Gastrocnemius medialis (tissue), 4 donors: ENCODE results near the gene GRPEL2.

Experiments
- CTCF ChIP-seq, 5 experiments: fragments of 450-650 bp in 3 of 5; fragments of 200-600 bp in 2 of 5; sonication (generic) in 2 of 5; IDR thresholded peaks in 4 of 5; conservative IDR thresholded peaks in 1 of 5; 1 replicate in 4 of 5; 2 replicates in 1 of 5; pipeline ENCODE4 v1.5.1; 2016 to 2019; ENCODE audit warnings: antibody characterized with exemption in 5 of 5, mild to moderate bottlenecking in 3 of 5, moderate library complexity in 3 of 5
- POLR2A ChIP-seq, 2 donors: fragments of 450-650 bp; IDR thresholded peaks; one replicate each; pipeline ENCODE4 v1.6.1; 2017; ENCODE audit warnings: antibody characterized with exemption in 2 of 2, mild to moderate bottlenecking in 2 of 2, moderate library complexity in 2 of 2

GRCh38 chr5:149298842-149299404 lies 46.4 kb upstream of the GRPEL2 start:
- TF ChIP-seq POLR2A (IDR thresholded peaks at IDR 0.05) (no peak), CTCF (IDR thresholded peaks at IDR 0.05 in 4 of 5, conservative IDR thresholded peaks at IDR 0.05 in 1 of 5) (no peak)
